Liver (tissue), 9 donors: ENCODE measurements around the gene JTB. TPM values are rescaled to one million over a fixed set of nuclear protein-coding genes. Genes with fewer than 3 reads are reported as not detected.

Source experiments
- DNase-seq: peaks from one replicate; pipeline ENCODE4 v3.0.0-alpha.2; 2017; ENCODE audit warnings: low spot score
- H3K27ac ChIP-seq, 2 donors: one replicate each; pipeline ENCODE4 v1.7.0; 2013; ENCODE audit warnings: inconsistent platforms in 2 of 2, low read length in 2 of 2, control low read depth in 1 of 2, low read depth in 1 of 2, mild to moderate bottlenecking in 1 of 2
- H3K27me3 ChIP-seq, 4 donors: one replicate each; pipeline versions ENCODE4 v1.6.1 to v1.7.0; 2013; ENCODE audit warnings: low read length in 3 of 4, inconsistent platforms in 1 of 4, mild to moderate bottlenecking in 1 of 4, moderate library complexity in 1 of 4; ENCODE audit not compliant: control insufficient read depth in 4 of 4, insufficient read depth in 4 of 4
- H3K36me3 ChIP-seq, 4 donors: one replicate each; pipeline versions ENCODE4 v1.6.1 to v1.7.0; 2013; ENCODE audit warnings: low read length in 3 of 4, mild to moderate bottlenecking in 3 of 4, low read depth in 1 of 4, moderate library complexity in 1 of 4; ENCODE audit not compliant: control insufficient read depth in 4 of 4, insufficient read depth in 3 of 4
- H3K4me1 ChIP-seq, 4 donors: one replicate each; pipeline versions ENCODE4 v1.6.1 to v1.7.0; 2013; ENCODE audit warnings: low read length in 3 of 4, mild to moderate bottlenecking in 3 of 4, moderate library complexity in 1 of 4; ENCODE audit not compliant: control insufficient read depth in 4 of 4, insufficient read depth in 4 of 4
- H3K4me3 ChIP-seq, 3 donors: one replicate each; pipeline versions ENCODE4 v1.6.1 to v1.7.0; 2013; ENCODE audit warnings: low read length in 3 of 3, control low read depth in 1 of 3, low read depth in 1 of 3, mild to moderate bottlenecking in 1 of 3
- H3K9ac ChIP-seq, 2 donors: one replicate each; pipeline ENCODE4 v1.7.0; 2013; ENCODE audit warnings: low read length in 2 of 2, mild to moderate bottlenecking in 2 of 2, moderate library complexity in 2 of 2, control low read depth in 1 of 2, low read depth in 1 of 2
- H3K9me3 ChIP-seq, 4 donors: one replicate each; pipeline versions ENCODE4 v1.6.1 to v1.7.0; 2013; ENCODE audit warnings: low read length in 3 of 4; ENCODE audit not compliant: control insufficient read depth in 4 of 4
- EGR1 ChIP-seq, 2 donors: IDR thresholded peaks; 2 replicates each; pipeline ENCODE4 v1.6.1; 2016 to 2018; ENCODE audit warnings: antibody characterized with exemption in 2 of 2, low read depth in 2 of 2
- FOXA1 ChIP-seq: IDR thresholded peaks from 2 replicates; pipeline ENCODE4 v1.6.1; 2016; ENCODE audit warnings: antibody characterized with exemption
- FOXA2 ChIP-seq: IDR thresholded peaks from 2 replicates; pipeline ENCODE4 v1.6.1; 2016; ENCODE audit warnings: antibody characterized with exemption
- GABPA ChIP-seq, 2 donors: IDR thresholded peaks in 1 of 2; conservative IDR thresholded peaks in 1 of 2; 2 replicates each; pipeline ENCODE4 v1.6.1; 2016; ENCODE audit warnings: antibody characterized with exemption in 2 of 2, mild to moderate bottlenecking in 1 of 2, moderate library complexity in 1 of 2
- HNF4A ChIP-seq, 2 donors: conservative IDR thresholded peaks; 2 replicates each; pipeline ENCODE4 v1.6.1; 2016; ENCODE audit warnings: antibody characterized with exemption in 2 of 2, mild to moderate bottlenecking in 2 of 2
- HNF4G ChIP-seq: IDR thresholded peaks from 2 replicates; pipeline ENCODE4 v1.6.1; 2016; ENCODE audit warnings: antibody characterized with exemption
- JUND ChIP-seq, 2 donors: IDR thresholded peaks; 2 replicates each; pipeline ENCODE4 v1.6.1; 2016; ENCODE audit warnings: antibody characterized with exemption in 2 of 2
- MAX ChIP-seq: IDR thresholded peaks from 2 replicates; pipeline ENCODE4 v1.6.1; 2016; ENCODE audit warnings: antibody characterized with exemption
- NR2F2 ChIP-seq: IDR thresholded peaks from 2 replicates; pipeline ENCODE4 v1.6.1; 2016; ENCODE audit warnings: antibody characterized with exemption
- RAD21 ChIP-seq, 2 donors: IDR thresholded peaks; 2 replicates each; pipeline ENCODE4 v1.6.1; 2016; ENCODE audit warnings: antibody characterized with exemption in 2 of 2, mild to moderate bottlenecking in 2 of 2
- RXRA ChIP-seq, 2 donors: IDR thresholded peaks; 2 replicates each; pipeline ENCODE4 v1.6.1; 2017 to 2018; ENCODE audit warnings: antibody characterized with exemption in 2 of 2, mild to moderate bottlenecking in 1 of 2
- SP1 ChIP-seq: IDR thresholded peaks from 2 replicates; pipeline ENCODE4 v1.6.1; 2018; ENCODE audit warnings: antibody characterized with exemption, mild to moderate bottlenecking
- TAF1 ChIP-seq: conservative IDR thresholded peaks from 2 replicates; pipeline ENCODE4 v1.6.1; 2016; ENCODE audit warnings: antibody characterized with exemption, mild to moderate bottlenecking
- YY1 ChIP-seq: IDR thresholded peaks from 2 replicates; pipeline ENCODE4 v1.6.1; 2016; ENCODE audit warnings: antibody characterized with exemption, mild to moderate bottlenecking
- WGBS: extraction: QIAGEN DNeasy Blood & Tissue Kit; methylation state at CpG from one replicate; pipeline ENCODE4 v1.1.7; 2013; 5-methylcytosine and 5-hydroxymethylcytosine counted together
- polyA plus RNA-seq, 2 donors: library from polyadenylated mRNA; stranded (reverse) in 1 of 2; unstranded in 1 of 2; fragments of 200-250 nt in 1 of 2; fragments of >200 nt in 1 of 2; fragmentation: Nextera tagmentation in 1 of 2; extraction: Ambion mirVana in 1 of 2; gene quantifications; one replicate each; pipeline versions ENCODE4 v1.2.1 to v1.2.3, GENCODE V29; 2013 to 2015
- total RNA-seq, 2 donors: library from RNA; depleted of rRNA; stranded (reverse); fragments of >200 nt; gene quantifications; one replicate each; pipeline ENCODE4 v1.2.3, GENCODE V29; 2014
- TF ChIP-seq, protein P1 (sequence below): IDR thresholded peaks from 2 replicates; pipeline ENCODE4 v1.6.1; 2016; ENCODE audit warnings: antibody characterized with exemption
- TF ChIP-seq, protein P2 (sequence below): IDR thresholded peaks from 2 replicates; pipeline ENCODE4 v1.6.1; 2016; ENCODE audit warnings: antibody characterized with exemption, mild to moderate bottlenecking
- TF ChIP-seq, protein P3 (sequence below): IDR thresholded peaks from 2 replicates; pipeline ENCODE4 v1.6.1; 2016; ENCODE audit warnings: antibody characterized with exemption
- TF ChIP-seq, protein P4 (sequence below): fragments of 150-350 bp; IDR thresholded peaks from 2 replicates; pipeline ENCODE4 v1.5.1; 2017; ENCODE audit warnings: improper control_type of control experiment, low read depth, low read length; ENCODE audit not compliant: missing input control
- donor health status: healthy.
- donor health status: healthy.
- donor health status: healthy.
- donor health status: healthy.
- donor health status: healthy.

Gene JTB
- total and polyA plus RNA-seq, 4 donors = 88.9 to 182 (median 124) TPM

DNA sequence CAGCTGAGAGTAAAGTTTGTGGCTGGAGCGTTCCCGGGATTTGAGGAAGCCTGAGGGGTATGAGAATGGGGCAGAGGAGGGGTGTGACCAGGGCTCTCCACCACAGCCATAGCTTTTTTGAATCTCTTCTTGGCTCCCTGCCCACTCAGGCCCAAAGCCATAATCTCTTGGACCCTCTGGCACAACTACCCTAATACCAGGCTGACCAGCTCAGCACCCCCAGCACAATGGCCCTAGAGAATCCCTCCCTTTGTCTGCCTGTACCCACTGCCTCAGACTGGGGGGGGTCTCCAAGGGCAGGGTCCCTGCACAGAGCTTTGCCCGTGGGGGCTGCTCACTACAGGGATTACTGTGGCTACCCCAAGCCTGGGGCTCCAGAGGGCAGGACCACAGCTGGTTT, 38.5 kb downstream of the JTB start:
- peaks cover 7 to 67% (median 42%) of the 10 kb centered on the region in 4 donors for H3K36me3 ChIP-seq
- H3K9ac ChIP-seq = no peak overlapping the region
- WGBS = 96% methylated on average over 3 of the region's 3 CpGs
- no peaks in the 10 kb centered on the region for H3K27me3 ChIP-seq
- no peak overlapping the region for H3K27ac ChIP-seq
- H3K4me3 ChIP-seq = no peak overlapping the region
- DNase-seq = no peak
- TF ChIP-seq JUND (IDR thresholded peaks at IDR 0.05) (no peak), GABPA (IDR thresholded peaks at IDR 0.05 in 1 of 2, conservative IDR thresholded peaks at IDR 0.05 in 1 of 2) (no peak), NR2F2 (no peak), MAX (no peak), TAF1 (no peak), RXRA (IDR thresholded peaks at IDR 0.05) (no peak), HNF4A (conservative IDR thresholded peaks at IDR 0.05) (no peak), HNF4G (no peak), RAD21 (IDR thresholded peaks at IDR 0.05) (no peak), FOXA2 (no peak), EGR1 (IDR thresholded peaks at IDR 0.05; ENCODE audit: low read depth in 2 of 2) (no peak), YY1 (no peak), FOXA1 (no peak), SP1 (no peak)
- TF ChIP-seq, protein P1, sequence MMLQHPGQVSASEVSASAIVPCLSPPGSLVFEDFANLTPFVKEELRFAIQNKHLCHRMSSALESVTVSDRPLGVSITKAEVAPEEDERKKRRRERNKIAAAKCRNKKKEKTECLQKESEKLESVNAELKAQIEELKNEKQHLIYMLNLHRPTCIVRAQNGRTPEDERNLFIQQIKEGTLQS = no peak
- TF ChIP-seq, protein P2, sequence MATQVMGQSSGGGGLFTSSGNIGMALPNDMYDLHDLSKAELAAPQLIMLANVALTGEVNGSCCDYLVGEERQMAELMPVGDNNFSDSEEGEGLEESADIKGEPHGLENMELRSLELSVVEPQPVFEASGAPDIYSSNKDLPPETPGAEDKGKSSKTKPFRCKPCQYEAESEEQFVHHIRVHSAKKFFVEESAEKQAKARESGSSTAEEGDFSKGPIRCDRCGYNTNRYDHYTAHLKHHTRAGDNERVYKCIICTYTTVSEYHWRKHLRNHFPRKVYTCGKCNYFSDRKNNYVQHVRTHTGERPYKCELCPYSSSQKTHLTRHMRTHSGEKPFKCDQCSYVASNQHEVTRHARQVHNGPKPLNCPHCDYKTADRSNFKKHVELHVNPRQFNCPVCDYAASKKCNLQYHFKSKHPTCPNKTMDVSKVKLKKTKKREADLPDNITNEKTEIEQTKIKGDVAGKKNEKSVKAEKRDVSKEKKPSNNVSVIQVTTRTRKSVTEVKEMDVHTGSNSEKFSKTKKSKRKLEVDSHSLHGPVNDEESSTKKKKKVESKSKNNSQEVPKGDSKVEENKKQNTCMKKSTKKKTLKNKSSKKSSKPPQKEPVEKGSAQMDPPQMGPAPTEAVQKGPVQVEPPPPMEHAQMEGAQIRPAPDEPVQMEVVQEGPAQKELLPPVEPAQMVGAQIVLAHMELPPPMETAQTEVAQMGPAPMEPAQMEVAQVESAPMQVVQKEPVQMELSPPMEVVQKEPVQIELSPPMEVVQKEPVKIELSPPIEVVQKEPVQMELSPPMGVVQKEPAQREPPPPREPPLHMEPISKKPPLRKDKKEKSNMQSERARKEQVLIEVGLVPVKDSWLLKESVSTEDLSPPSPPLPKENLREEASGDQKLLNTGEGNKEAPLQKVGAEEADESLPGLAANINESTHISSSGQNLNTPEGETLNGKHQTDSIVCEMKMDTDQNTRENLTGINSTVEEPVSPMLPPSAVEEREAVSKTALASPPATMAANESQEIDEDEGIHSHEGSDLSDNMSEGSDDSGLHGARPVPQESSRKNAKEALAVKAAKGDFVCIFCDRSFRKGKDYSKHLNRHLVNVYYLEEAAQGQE = no peak
- TF ChIP-seq, protein P3, sequence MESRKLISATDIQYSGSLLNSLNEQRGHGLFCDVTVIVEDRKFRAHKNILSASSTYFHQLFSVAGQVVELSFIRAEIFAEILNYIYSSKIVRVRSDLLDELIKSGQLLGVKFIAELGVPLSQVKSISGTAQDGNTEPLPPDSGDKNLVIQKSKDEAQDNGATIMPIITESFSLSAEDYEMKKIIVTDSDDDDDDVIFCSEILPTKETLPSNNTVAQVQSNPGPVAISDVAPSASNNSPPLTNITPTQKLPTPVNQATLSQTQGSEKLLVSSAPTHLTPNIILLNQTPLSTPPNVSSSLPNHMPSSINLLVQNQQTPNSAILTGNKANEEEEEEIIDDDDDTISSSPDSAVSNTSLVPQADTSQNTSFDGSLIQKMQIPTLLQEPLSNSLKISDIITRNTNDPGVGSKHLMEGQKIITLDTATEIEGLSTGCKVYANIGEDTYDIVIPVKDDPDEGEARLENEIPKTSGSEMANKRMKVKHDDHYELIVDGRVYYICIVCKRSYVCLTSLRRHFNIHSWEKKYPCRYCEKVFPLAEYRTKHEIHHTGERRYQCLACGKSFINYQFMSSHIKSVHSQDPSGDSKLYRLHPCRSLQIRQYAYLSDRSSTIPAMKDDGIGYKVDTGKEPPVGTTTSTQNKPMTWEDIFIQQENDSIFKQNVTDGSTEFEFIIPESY = no peak
- TF ChIP-seq, protein P4, sequence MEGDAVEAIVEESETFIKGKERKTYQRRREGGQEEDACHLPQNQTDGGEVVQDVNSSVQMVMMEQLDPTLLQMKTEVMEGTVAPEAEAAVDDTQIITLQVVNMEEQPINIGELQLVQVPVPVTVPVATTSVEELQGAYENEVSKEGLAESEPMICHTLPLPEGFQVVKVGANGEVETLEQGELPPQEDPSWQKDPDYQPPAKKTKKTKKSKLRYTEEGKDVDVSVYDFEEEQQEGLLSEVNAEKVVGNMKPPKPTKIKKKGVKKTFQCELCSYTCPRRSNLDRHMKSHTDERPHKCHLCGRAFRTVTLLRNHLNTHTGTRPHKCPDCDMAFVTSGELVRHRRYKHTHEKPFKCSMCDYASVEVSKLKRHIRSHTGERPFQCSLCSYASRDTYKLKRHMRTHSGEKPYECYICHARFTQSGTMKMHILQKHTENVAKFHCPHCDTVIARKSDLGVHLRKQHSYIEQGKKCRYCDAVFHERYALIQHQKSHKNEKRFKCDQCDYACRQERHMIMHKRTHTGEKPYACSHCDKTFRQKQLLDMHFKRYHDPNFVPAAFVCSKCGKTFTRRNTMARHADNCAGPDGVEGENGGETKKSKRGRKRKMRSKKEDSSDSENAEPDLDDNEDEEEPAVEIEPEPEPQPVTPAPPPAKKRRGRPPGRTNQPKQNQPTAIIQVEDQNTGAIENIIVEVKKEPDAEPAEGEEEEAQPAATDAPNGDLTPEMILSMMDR = no peak
- no peaks in the 10 kb centered on the region for H3K9me3 ChIP-seq
- peaks cover 8 to 12% (median 10%) of the 10 kb centered on the region in 4 donors for H3K4me1 ChIP-seq
